Nephron progenitor cell (in vitro differentiated cells): Measurements from ENCODE around the gene CABLES1.
"Not testable (repeated sequence)": the region's sequence is repeated elsewhere in the genome, so short reads cannot be mapped to it uniquely, and the experiment has no call there.

Experiments used
- DNase-seq: peaks from one replicate; pipeline ENCODE4 v3.0.0; 2021
- H3K27ac Mint-ChIP-seq: 2 replicates; pipeline ENCODE4 v1.8.0; 2021; ENCODE audit warnings: mild to moderate bottlenecking, moderate library complexity, mixed read lengths
- H3K27me3 Mint-ChIP-seq: 2 replicates; pipeline ENCODE4 v1.8.0; 2021; ENCODE audit warnings: mild to moderate bottlenecking, low read depth, mixed read lengths; ENCODE audit not compliant: poor library complexity
- H3K36me3 Mint-ChIP-seq: 2 replicates; pipeline ENCODE4 v1.8.0; 2021; ENCODE audit warnings: low read depth, mixed read lengths
- H3K4me1 Mint-ChIP-seq: 2 replicates; pipeline ENCODE4 v1.8.0; 2021; ENCODE audit warnings: mixed read lengths
- H3K4me3 Mint-ChIP-seq: 2 replicates; pipeline ENCODE4 v1.8.0; 2021; ENCODE audit warnings: mild to moderate bottlenecking, moderate library complexity, mixed read lengths
- H3K9me3 Mint-ChIP-seq: 2 replicates; pipeline ENCODE4 v1.8.0; 2021; ENCODE audit warnings: mild to moderate bottlenecking, moderate library complexity, mixed read lengths
- CTCF ChIP-seq: fragments of 200-600 bp; sonication (generic); IDR thresholded peaks from 2 replicates; pipeline ENCODE4 v1.5.0; 2021; ENCODE audit warnings: antibody characterized with exemption

The CABLES1 gene

GRCh38 chr18:23239885-23240608 is 104.8 kb downstream of the CABLES1 start:
- TF ChIP-seq CTCF, result no peak
- peaks cover 50% of the 10 kb centered on the region for H3K36me3 Mint-ChIP-seq
- no peak overlapping the region for H3K4me3 Mint-ChIP-seq
- no peak overlapping the region for H3K27ac Mint-ChIP-seq
- DNase-seq, result no peak
- peaks cover 6% of the 10 kb centered on the region for H3K27me3 Mint-ChIP-seq
- peaks cover 60% of the 10 kb centered on the region for H3K4me1 Mint-ChIP-seq
- no peaks in the 10 kb centered on the region for H3K9me3 Mint-ChIP-seq

- no peak overlapping the region for H3K4me3 Mint-ChIP-seq
- peaks cover 50% of the 10 kb centered on the region for H3K36me3 Mint-ChIP-seq
- H3K27me3 Mint-ChIP-seq, result peaks cover 6% of the 10 kb centered on the region
- H3K27ac Mint-ChIP-seq, result no peak overlapping the region
- H3K9me3 Mint-ChIP-seq, result no peaks in the 10 kb centered on the region
- TF ChIP-seq CTCF, result no peak
- DNase-seq, result no peak
- H3K4me1 Mint-ChIP-seq, result peaks cover 56% of the 10 kb centered on the region
Observed at GRCh38 chr18:23240609-23240930, 105.3 kb downstream of the CABLES1 start.

GRCh38 chr18:23241833-23242496 is 106.7 kb downstream of the CABLES1 start:
- not testable (repeated sequence) for H3K27ac Mint-ChIP-seq, H3K9me3 Mint-ChIP-seq, H3K4me3 Mint-ChIP-seq, DNase-seq, H3K27me3 Mint-ChIP-seq
- Mint-ChIP-seq H3K36me3 (peaks cover 55% of the 10 kb centered on the region), H3K4me1 (peaks cover 44% of the 10 kb centered on the region)

- Mint-ChIP-seq H3K27ac (no peak overlapping the region), H3K27me3 (no peaks in the 10 kb centered on the region), H3K4me1 (peaks cover 40% of the 10 kb centered on the region), H3K4me3 (no peak overlapping the region), H3K36me3 (peaks cover 59% of the 10 kb centered on the region), H3K9me3 (peaks cover 10% of the 10 kb centered on the region)
- no peak for TF ChIP-seq CTCF
- no peak for DNase-seq
Observed at GRCh38 chr18:23243178-23243577, 107.9 kb downstream of the CABLES1 start.

GRCh38 chr18:23243816-23244215 is 108.5 kb downstream of the CABLES1 start:
- no peaks in the 10 kb centered on the region for H3K27me3 Mint-ChIP-seq
- TF ChIP-seq CTCF, result no peak
- no peak overlapping the region for H3K4me3 Mint-ChIP-seq
- H3K9me3 Mint-ChIP-seq, result peaks cover 12% of the 10 kb centered on the region
- peaks cover 57% of the 10 kb centered on the region for H3K36me3 Mint-ChIP-seq
- DNase-seq, result no peak
- H3K27ac Mint-ChIP-seq, result peak overlapping the region; percentile 69
- peaks cover 34% of the 10 kb centered on the region for H3K4me1 Mint-ChIP-seq

- Mint-ChIP-seq H3K4me3 (no peak overlapping the region), H3K27me3 (no peaks in the 10 kb centered on the region), H3K36me3 (peaks cover 57% of the 10 kb centered on the region), H3K9me3 (peaks cover 16% of the 10 kb centered on the region), H3K27ac (peak overlapping the region; percentile 69), H3K4me1 (peaks cover 31% of the 10 kb centered on the region)
- TF ChIP-seq CTCF, result no peak
- DNase-seq, result no peak
Observed at GRCh38 chr18:23244401-23244800, 109.1 kb downstream of the CABLES1 start.
